HG02763 (cell line): ENCODE data around the gene OR10J1.

Experiments
- ATAC-seq: cut with Tn5 transposase; IDR thresholded peaks from one replicate; pipeline ENCODE4 v1.9.1; 2021; ENCODE audit warnings: mild to moderate bottlenecking, moderate library complexity; ENCODE audit not compliant: unreplicated experiment

OR10J1 gene

GRCh38 chr1:159483501-159483900, 44.0 kb downstream of the OR10J1 start:
- no peak for ATAC-seq
